Ammon's horn (tissue), 1 donor: ENCODE measurements around the gene LRP1B.
A peak's percentile ranks its signal among the peaks of the same experiment; 100 is the strongest.
"Not testable (repeated sequence)": the region's sequence is repeated elsewhere in the genome, so short reads cannot be mapped to it uniquely, and the experiment has no call there.

ENCODE experiments used
- DNase-seq: peaks from one replicate; pipeline ENCODE4 v3.0.0-alpha.2; 2016; ENCODE audit warnings: low spot score

LRP1B gene

GRCh38 chr2:141015341-141016047 lies 1115.3 kb downstream of the LRP1B start:
- peak; percentile 84 for DNase-seq

- no peak for DNase-seq
Observed at GRCh38 chr2:141003967-141004657, 1126.7 kb downstream of the LRP1B start.

GRCh38 chr2:141001750-141002149 lies 1129.1 kb downstream of the LRP1B start:
- no peak for DNase-seq

GRCh38 chr2:140998577-140998976 lies 1132.2 kb downstream of the LRP1B start:
- no peak for DNase-seq

GRCh38 chr2:140998017-140998416 lies 1132.8 kb downstream of the LRP1B start:
- DNase-seq = no peak

GRCh38 chr2:140994856-140995255 lies 1136.0 kb downstream of the LRP1B start:
- DNase-seq = no peak

- DNase-seq = no peak
Observed at GRCh38 chr2:140990416-140990815, 1140.4 kb downstream of the LRP1B start.

- DNase-seq = no peak
Observed at GRCh38 chr2:140988597-140988996, 1142.2 kb downstream of the LRP1B start.

GRCh38 chr2:140986456-140986855 lies 1144.4 kb downstream of the LRP1B start:
- no peak for DNase-seq

- no peak for DNase-seq
Observed at GRCh38 chr2:140975237-140975636, 1155.6 kb downstream of the LRP1B start.

GRCh38 chr2:140972724-140973123 lies 1158.1 kb downstream of the LRP1B start:
- DNase-seq = no peak

- not testable (repeated sequence) for DNase-seq
Observed at GRCh38 chr2:140964324-140964723, 1166.5 kb downstream of the LRP1B start.

- DNase-seq = no peak
Observed at GRCh38 chr2:140949932-140950331, 1180.9 kb downstream of the LRP1B start.

- DNase-seq = no peak
Observed at GRCh38 chr2:140947236-140947635, 1183.6 kb downstream of the LRP1B start.

- DNase-seq = no peak
Observed at GRCh38 chr2:140943867-140944266, 1186.9 kb downstream of the LRP1B start.

GRCh38 chr2:140942284-140942683 lies 1188.5 kb downstream of the LRP1B start:
- DNase-seq = no peak

GRCh38 chr2:140929849-140930248 lies 1201.0 kb downstream of the LRP1B start:
- DNase-seq = no peak

- no peak for DNase-seq
Observed at GRCh38 chr2:140918426-140918825, 1212.4 kb downstream of the LRP1B start.

- no peak for DNase-seq
Observed at GRCh38 chr2:140916410-140916809, 1214.4 kb downstream of the LRP1B start.

- no peak for DNase-seq
Observed at GRCh38 chr2:140910683-140911082, 1220.1 kb downstream of the LRP1B start.

- DNase-seq = no peak
Observed at GRCh38 chr2:140905083-140905781, 1225.6 kb downstream of the LRP1B start.

- no peak for DNase-seq
Observed at GRCh38 chr2:140895378-140895777, 1235.4 kb downstream of the LRP1B start.

GRCh38 chr2:140893685-140894084 lies 1237.1 kb downstream of the LRP1B start:
- DNase-seq = no peak
